Measurements from ENCODE around the gene MTF1.

GRCh38 chr1:37828410-37829074 is 30.9 kb downstream of the MTF1 start:
- TF ChIP-seq POLR2A (IDR thresholded peaks at IDR 0.05) = no peak
- no peak for TF ChIP-seq CTCF (IDR thresholded peaks at IDR 0.05)
- no peak for TF ChIP-seq POLR2AphosphoS5 (IDR thresholded peaks at IDR 0.05)

Data from prostate gland (tissue), 2 donors.